Activated T-helper 9 cell treated with anti-CD3 and anti-CD28 coated beads, Interleukin-2, amount 50 U/mL, for 16 hours (primary cell): ENCODE measurements around the gene TSEN34.
A peak's percentile ranks its signal among the peaks of the same experiment; 100 is the strongest.
"Not testable (repeated sequence)": the region's sequence is repeated elsewhere in the genome, so short reads cannot be mapped to it uniquely, and the experiment has no call there.

Source experiments
- DNase-seq: peaks from one replicate; pipeline ENCODE4 v3.0.0-alpha.2; 2020; ENCODE audit warnings: low read depth

Gene TSEN34

DNA sequence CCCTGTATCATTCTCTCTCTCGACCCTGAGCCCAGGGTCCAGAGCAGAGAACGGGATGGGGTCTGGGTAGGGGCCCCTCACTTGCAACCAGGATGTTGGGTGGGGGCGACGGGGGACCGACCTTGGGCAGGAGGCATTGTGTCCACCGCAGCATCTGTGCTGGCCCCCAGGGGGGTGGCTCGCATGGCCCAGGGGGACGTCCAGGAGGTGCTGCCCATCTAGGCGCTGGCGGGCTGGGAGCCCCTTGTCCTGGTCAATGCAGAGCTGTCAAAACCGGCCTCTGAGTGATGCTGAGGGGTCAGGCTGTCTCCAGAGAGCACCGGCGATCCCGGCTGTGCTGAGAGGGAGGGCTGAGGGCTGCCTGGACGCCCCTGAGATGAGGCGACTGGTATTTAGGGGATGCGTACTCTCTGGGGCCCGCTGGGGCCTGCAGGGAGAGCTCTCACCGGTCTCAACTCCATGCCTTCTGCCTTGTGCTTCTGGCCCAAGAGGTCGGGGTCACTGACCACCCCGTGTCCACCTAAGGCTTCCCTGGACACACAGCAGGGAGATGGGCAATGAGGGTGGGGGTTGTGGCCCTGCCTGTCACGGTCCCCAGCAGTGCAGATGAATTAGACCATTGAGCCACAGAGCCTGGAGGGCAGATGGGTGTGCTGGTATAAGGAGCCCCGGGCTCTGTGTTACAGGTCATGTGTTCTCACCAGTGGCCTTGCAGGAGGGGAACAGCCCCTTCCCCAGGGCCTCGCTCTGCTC lies 18.1 kb downstream of the TSEN34 start:
- DNase-seq, result no peak

DNA sequence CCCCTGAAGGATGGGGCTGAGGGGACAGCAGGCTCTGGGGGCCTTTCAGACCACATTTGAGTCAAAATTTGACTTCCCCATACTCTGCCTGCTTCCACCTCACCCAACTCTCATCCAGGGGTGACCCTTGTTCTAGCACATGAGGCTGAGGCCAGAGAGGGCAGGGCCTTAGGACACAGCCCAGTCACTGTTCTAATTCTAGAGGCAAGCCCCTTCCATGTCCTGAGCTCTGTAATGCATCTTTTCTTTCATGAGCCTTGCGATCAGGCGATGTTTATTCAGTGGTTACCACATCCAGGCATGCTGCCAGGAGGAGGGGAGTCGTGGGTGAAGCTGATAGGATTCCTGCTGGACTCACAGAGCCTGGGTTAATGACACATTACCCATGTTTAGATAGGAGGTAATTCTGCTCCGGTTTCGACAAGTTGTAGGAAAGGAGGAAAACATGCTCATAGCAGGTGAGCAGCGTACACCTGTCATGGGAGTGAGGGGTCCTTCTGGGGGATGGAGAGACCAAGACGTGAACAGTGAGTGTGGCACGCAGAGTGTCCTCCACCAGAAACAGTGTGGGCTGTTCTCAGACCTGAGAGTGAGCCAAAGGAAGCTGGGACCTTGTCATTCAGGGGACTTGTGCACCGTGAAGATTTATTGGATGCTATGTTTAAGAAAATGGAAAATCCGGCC lies 18.8 kb downstream of the TSEN34 start:
- DNase-seq, result no peak

DNA sequence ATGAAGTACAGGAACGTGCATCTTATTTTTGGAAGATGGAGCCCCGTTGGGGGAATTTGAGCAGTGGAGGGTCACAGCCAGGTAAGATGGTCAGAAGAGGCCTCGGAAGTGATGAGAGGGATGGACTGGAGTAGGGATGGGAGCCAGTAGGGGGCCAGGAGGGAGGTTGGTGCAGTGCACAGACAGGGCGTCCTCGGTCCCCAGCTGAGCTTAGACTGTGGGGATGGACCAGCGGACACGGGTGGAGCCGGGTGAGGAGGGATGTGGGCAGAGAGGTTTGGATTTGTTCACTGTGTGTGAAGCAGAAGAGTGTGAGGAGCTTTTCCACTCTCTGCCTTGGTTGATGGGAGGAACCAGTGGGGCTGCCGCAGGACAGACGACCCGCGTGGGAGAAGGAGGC lies 20.1 kb downstream of the TSEN34 start:
- no peak for DNase-seq

DNA sequence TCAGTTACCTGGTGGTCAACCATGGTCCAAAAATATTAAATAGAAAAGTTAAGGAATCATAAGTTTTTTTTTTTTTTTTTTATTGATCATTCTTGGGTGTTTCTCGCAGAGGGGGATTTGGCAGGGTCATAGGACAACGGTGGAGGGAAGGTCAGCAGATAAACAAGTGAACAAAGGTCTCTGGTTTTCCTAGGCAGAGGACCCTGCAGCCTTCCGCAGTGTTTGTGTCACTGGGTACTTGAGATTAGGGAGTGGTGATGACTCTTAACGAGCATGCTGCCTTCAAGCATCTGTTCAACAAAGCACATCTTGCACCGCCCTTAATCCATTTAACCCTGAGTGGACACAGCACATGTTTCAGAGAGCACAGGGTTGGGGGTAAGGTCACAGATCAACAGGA lies 23.1 kb downstream of the TSEN34 start:
- not testable (repeated sequence) for DNase-seq

DNA sequence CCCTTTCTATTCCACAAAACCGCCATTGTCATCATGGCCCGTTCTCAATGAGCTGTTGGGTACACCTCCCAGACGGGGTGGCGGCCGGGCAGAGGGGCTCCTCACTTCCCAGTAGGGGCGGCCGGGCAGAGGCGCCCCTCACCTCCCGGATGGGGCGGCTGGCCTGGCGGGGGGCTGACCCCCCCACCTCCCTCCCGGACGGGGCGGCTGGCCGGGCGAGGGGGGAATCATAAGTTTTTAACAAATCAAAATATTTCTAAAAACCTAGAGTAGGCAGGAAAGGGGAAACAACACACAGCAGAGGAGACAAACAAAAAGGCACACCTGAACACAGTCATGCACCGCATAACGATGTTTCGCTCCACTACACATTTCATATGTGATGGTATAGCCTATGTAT lies 23.6 kb downstream of the TSEN34 start:
- not testable (repeated sequence) for DNase-seq

DNA sequence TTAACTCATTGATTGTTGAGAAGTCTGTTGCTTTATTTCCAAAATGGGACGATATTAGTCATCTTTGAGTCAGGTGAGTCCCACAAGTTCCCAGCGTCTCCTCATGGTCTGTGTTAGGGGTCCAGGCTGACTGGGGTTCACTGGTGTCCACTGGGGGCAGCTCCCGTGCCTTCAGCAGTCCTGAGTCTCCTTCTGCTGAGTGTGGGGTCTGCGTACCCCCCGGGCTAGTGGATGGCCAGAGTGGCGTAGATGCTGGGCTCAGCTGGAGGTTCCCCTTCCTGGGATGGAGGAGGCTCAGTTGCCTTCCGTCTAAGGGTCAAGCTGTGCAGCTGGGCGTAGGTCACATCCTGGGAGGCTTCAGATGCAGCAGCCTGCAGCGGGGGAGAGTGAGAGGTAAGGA lies 25.8 kb downstream of the TSEN34 start:
- DNase-seq, result no peak

GRCh38 chr19:54217517-54218247 lies 26.6 kb downstream of the TSEN34 start:
- DNase-seq, result not testable (repeated sequence)

DNA sequence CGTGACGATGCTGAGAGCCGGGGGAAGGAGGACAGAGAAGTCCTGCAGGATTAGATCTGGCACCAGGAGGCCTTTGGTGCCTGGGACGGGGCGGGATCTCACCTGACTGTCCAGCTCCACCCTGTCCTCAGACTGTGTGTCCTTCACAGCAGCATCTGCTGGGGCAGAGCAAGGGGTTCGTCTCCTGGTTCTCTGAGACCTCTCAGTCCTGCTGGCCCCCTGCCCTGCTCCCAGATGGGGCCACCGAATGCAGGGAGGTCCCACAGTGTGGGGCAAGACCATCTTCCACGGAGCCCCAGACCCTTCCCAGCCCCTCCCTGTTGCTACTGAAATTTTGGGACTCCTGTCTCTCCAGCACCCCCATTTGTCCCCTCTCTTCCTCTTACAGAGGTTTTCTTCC lies 27.2 kb downstream of the TSEN34 start:
- no peak for DNase-seq

DNA sequence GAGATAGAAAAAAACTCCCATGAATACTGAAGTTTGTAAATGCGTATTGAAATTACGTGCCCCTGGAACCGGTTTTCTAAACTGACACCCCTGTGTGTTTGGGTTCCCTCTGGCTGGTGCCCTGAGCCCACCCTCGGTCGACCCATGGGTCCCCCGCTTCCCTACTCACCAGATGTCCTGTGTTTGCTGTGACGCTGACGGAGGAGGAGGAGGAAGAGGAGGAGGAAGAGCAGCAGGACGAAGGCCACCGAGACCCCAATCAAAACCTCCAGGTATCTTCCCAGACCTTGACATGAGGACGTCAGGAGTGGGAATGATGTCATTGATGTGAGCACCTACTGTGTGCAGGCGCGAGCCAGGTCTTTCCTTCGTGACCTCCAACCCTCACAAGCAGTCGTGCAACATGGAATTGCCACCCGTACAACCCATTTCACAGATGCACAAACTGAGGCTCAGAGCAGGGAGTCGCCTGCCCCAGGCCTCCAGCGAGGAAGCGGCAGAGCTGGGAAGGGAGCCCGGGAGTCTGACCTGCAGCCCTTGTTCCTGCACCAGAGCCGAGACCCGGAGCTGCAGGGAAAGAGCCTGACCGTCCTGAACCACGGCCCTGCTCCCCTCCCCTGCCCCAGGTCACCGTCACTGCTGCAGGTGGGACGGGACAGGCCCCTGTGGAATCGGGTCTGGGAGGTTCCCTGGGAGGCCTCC lies 28.0 kb downstream of the TSEN34 start:
- no peak for DNase-seq

DNA sequence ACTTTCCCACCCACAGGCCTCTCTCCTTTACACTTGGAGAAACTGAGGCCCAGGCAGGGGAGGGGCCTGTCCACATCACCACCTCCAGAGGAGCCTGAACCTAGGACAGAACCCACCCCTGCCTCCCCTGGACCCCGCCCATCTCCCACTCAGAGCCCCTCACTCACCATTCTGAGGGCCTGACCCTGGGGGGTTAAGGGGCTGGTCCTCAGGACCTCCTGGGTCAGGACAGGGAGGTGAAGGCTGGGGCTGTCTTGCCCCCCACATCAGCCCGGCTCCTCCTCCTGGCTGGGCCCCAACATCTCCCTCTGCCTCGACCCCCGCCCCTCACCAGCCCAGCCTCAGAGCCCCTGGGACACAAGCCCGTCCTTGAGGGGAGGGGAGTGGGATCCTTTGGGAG lies 28.6 kb downstream of the TSEN34 start:
- DNase-seq, result not testable (repeated sequence)

DNA sequence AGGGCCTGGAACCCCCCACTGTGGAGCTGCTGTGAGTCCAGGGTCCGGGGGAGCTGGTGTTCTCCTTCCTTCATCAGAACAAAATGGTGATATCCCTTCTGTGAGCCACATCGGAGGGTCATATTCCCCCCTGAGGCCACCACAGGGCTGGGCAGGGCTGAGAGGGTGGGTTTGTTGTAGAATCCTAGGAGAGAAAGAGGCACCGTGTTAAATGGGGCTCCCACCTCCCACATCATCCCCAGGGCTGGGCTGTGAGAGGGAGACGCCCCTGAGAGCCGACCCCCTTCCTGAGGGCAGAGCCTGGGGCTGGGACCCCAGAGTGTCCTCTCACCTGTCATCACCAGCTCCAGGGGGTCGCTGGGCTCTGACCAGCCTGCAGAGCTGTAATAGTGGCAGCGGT lies 30.8 kb downstream of the TSEN34 start:
- DNase-seq, result not testable (repeated sequence)

GRCh38 chr19:54222474-54223276 lies 31.6 kb downstream of the TSEN34 start, which contains the start of gene LILRB3:
LILRB3 (minus strand) TSS chr19:54223007; CDS start chr19:54222976, 31 bp downstream.
- not testable (repeated sequence) for DNase-seq

- DNase-seq, result not testable (repeated sequence)
Measured at GRCh38 chr19:54223277-54223936, 32.3 kb downstream of the TSEN34 start.

DNA sequence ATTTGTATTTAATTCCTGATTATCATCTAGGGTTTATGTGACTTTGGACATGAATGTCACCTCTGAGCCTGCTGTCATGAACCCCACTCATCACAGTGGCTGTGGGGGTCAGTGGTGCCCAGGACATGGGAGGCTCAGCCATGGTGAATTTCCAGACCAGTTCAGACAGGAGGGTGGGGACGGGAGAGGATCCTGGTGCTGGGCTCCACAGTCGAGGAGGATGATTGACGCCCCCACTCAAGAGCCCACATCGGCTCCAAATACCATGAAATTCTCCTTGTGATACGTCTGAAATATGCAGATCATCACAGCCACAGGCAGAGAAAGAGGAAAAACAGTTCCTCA lies 32.8 kb downstream of the TSEN34 start:
- not testable (repeated sequence) for DNase-seq

DNA sequence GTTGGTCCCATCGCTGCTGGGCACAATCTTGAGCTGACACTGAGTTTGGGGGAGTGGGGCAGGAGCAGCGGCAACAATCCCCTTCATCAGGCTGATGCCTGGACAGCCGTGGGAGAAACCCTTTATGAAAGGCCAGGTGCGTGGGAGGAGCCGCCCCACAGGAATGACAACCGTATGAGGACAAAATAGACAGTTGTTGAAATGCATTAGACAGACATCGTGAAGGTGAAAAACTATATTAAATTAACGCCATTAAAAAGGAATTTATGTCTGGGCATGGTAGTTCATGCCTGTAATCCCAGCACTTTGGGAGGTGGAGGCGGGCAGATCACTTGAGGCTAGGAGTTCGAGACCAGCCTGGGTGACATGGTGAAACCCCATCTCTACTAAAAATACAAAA lies 33.5 kb downstream of the TSEN34 start:
- DNase-seq, result not testable (repeated sequence)

GRCh38 chr19:54229146-54229545 lies 38.0 kb downstream of the TSEN34 start:
- no peak for DNase-seq

GRCh38 chr19:54230031-54230430 lies 38.9 kb downstream of the TSEN34 start:
- no peak for DNase-seq

DNA sequence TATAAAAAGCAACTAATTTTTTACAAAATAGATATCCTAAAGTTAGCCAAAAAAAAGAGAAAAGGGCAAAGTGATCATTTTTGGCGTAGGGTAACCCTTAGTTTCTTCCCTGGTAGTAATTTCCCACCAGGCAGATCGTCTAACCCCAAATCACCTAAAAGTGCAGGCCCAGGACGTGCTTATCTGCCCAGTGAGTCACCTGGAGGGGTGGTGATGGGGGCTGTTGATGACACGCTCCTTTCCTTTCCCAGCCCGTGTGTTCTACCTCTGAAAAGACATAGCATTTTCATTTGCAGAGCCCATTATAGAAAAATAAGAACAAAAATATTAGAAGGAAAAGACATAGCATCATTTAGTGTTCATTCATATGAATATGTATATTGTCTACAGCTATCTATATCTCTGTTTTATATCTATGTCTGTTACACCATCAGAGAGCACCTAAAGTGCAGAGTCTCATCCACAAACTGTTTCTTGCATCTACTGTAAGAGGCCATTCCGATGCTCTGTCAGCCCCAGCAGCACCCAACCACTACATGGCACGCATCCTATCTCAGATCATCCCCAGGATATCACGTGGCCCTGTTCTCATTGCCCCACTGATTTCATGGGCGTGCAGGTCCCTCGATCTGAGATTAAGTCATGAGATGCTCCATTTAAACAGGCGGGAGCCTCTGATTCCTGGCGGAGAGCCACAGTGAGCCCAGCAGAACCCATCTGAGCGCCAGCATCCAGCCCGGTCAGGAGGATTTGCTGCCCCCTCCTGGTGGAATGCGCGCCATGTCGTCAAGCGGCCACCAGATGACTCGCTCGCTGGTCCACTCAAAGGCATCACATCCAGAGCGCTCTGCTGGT lies 40.2 kb downstream of the TSEN34 start:
- peak; percentile 73 for DNase-seq

GRCh38 chr19:54233941-54234340 lies 42.8 kb downstream of the TSEN34 start:
- no peak for DNase-seq
